Thoracic aorta (tissue), 2 donors: Measurements from ENCODE around the gene NDUFA13. TPM values are rescaled to one million over a fixed set of nuclear protein-coding genes. Genes with fewer than 3 reads are reported as not detected.

ENCODE experiments used
- ATAC-seq: fragments of 150-250 bp; one replicate; pipeline ENCODE4 v1.8.0; 2017; ENCODE audit warnings: low read depth; ENCODE audit not compliant: insufficient number of reproducible peaks, low FRiP score
- DNase-seq: peaks from one replicate; pipeline ENCODE4 v3.0.0-alpha.2; 2020; ENCODE audit warnings: low spot score
- H3K27ac ChIP-seq, 2 donors: fragments of 200-600 bp; sonication (generic); 1 replicate in 1 of 2; 2 replicates in 1 of 2; pipeline ENCODE4 v1.5.1; 2016; ENCODE audit warnings: mild to moderate bottlenecking in 2 of 2, moderate library complexity in 2 of 2
- H3K27me3 ChIP-seq: fragments of 200-600 bp; sonication (generic); replicated peaks from 2 replicates; pipeline ENCODE4 v1.6.0; 2016; ENCODE audit warnings: mild to moderate bottlenecking; ENCODE audit not compliant: insufficient read depth
- H3K36me3 ChIP-seq: fragments of 200-600 bp; sonication (generic); one replicate; pipeline ENCODE4 v1.5.1; 2016
- H3K4me1 ChIP-seq, 2 donors: fragments of 200-600 bp; sonication (generic); 1 replicate in 1 of 2; 2 replicates in 1 of 2; pipeline versions ENCODE4 v1.5.1 to v1.6.0; 2016; ENCODE audit warnings: low read depth in 2 of 2, mild to moderate bottlenecking in 1 of 2; ENCODE audit not compliant: control insufficient read depth in 1 of 2
- H3K4me3 ChIP-seq: fragments of 200-600 bp; sonication (generic); 2 replicates; pipeline ENCODE4 v1.5.1; 2016; ENCODE audit warnings: mild to moderate bottlenecking
- H3K9me3 ChIP-seq: fragments of 200-600 bp; sonication (generic); 2 replicates; pipeline ENCODE4 v1.5.1; 2016
- total RNA-seq, 2 donors: library from RNA; depleted of rRNA; stranded (reverse); fragments of >200 nt; gene quantifications; one replicate each; pipeline versions ENCODE4 v1.1.0 to v1.2.3, GENCODE V29; 2016
- TF ChIP-seq, protein P1 (sequence below): fragments of 200-600 bp; sonication (generic); IDR thresholded peaks from one replicate; pipeline ENCODE4 v1.5.1; 2019; ENCODE audit warnings: antibody characterized with exemption

NDUFA13 gene
- total RNA-seq, 2 donors from 2014 or later, result 15.5 to 60.8 TPM

DNA sequence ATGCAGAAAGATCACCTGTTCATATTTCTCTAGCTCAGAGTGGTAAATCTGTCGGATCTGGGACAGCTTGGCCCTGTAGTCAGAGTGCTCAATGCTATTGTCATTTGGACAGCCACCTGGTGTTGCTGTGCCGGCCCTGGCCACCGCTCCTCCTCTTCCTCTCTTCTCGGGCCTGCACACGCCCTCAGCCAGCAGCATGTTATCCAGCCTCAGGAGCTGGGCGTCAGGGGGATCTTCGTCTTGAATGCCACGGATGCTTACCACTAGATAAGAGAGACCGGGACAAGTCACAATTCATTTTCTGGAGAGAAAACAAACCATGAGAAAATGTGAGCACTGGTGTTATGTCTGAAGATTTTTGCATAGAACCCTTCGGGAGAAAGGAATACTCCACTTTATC is 54.5 kb downstream of the NDUFA13 start:
- Histone ChIP-seq H3K4me1 (no peaks in the 10 kb centered on the region), H3K4me3 (no peak overlapping the region), H3K27me3 (no peaks in the 10 kb centered on the region), H3K27ac (no peak overlapping the region), H3K36me3 (no peaks in the 10 kb centered on the region), H3K9me3 (no peaks in the 10 kb centered on the region)
- DNase-seq (no peak), ATAC-seq (no peak)
- TF ChIP-seq, protein P1, sequence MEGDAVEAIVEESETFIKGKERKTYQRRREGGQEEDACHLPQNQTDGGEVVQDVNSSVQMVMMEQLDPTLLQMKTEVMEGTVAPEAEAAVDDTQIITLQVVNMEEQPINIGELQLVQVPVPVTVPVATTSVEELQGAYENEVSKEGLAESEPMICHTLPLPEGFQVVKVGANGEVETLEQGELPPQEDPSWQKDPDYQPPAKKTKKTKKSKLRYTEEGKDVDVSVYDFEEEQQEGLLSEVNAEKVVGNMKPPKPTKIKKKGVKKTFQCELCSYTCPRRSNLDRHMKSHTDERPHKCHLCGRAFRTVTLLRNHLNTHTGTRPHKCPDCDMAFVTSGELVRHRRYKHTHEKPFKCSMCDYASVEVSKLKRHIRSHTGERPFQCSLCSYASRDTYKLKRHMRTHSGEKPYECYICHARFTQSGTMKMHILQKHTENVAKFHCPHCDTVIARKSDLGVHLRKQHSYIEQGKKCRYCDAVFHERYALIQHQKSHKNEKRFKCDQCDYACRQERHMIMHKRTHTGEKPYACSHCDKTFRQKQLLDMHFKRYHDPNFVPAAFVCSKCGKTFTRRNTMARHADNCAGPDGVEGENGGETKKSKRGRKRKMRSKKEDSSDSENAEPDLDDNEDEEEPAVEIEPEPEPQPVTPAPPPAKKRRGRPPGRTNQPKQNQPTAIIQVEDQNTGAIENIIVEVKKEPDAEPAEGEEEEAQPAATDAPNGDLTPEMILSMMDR, result no peak

DNA sequence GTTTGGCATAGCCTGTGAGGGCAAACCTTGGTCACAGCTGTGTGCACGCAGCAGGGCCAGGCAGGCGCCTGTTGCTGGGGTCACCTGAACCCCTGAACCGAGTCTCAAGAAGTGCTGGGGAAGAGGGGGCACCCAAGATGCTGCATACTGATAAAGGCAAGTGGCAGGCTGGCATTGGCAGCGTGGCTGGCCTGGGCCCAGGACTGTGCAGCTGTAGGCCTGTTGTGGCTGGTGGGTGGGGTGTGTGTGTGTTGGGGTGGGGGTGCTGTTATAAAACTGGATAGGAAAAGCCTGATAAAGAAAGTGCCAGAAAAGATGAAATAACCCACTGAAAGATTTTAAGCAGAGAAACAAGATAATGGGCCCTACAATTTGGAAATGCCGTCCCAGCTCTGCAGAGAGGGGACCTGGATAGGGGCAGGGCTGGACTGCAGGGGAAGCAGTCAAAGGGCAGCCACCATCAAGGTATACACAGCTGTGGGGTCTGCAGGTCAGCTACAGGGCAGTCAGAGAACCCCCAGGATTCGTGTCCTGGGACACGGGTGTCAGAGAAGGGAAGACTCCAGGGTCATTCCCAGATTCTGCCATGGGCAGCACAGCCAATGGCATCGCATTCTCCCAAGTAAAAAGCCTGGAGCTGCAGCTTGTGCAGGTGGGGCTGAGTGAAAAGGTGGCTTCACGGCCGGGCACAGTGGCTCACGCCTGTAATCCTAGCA is 55.2 kb downstream of the NDUFA13 start:
- H3K27me3 ChIP-seq, result no peaks in the 10 kb centered on the region
- ATAC-seq (no peak), DNase-seq (no peak)
- no peaks in the 10 kb centered on the region for H3K9me3 ChIP-seq
- no peaks in the 10 kb centered on the region for H3K4me1 ChIP-seq
- H3K27ac ChIP-seq, result no peak overlapping the region
- TF ChIP-seq, protein P1, result no peak
- H3K36me3 ChIP-seq, result no peaks in the 10 kb centered on the region
- no peak overlapping the region for H3K4me3 ChIP-seq

DNA sequence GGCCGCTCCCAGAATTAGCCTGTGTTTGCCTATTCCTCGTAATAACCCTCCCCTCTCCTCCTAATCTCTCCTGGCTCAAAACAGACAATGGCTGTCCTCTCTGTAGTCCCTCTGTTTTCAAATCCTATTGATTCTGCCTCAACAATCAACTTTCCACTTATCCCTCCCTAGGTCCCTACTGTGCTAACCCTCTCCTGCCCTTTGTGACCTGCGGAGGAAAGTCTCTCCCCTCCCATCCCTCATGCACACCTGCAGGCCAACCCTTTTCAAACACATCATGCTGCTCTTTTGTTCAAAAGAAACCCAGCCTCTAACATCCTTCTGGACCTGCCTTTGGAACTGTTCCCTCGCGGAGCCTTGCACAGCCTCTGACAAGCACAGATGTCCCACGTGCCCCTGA is 59.4 kb downstream of the NDUFA13 start:
- no peaks in the 10 kb centered on the region for H3K27me3 ChIP-seq
- H3K9me3 ChIP-seq, result no peaks in the 10 kb centered on the region
- TF ChIP-seq, protein P1, result no peak
- DNase-seq (no peak), ATAC-seq (no peak)
- H3K4me1 ChIP-seq, result no peaks in the 10 kb centered on the region
- no peaks in the 10 kb centered on the region for H3K36me3 ChIP-seq
- no peak overlapping the region for H3K4me3 ChIP-seq
- H3K27ac ChIP-seq, result no peak overlapping the region

Other genes with a start within 250 kb of the NDUFA13 start
- gene TM6SF2, start 242.9 kb upstream of the NDUFA13 start, total RNA-seq, result 1 to 10 TPM in 1 of 2 donors, under 1 TPM in 1; 0.49 to 4.1 TPM
- 10 to 100 TPM; 25.0 to 43.0 TPM for gene SUGP1, start 195.7 kb upstream of the NDUFA13 start, total RNA-seq
- gene MAU2, start 195.4 kb upstream of the NDUFA13 start, total RNA-seq, result 100 to 1,000 TPM in 1 of 2 donors, 10 to 100 TPM in 1; 93.9 to 119 TPM
- gene GATAD2A, start 110.5 kb upstream of the NDUFA13 start, total RNA-seq, result 10 to 100 TPM; 55.9 to 79.1 TPM
- 1 to 10 TPM; 1.5 to 3.6 TPM for gene TSSK6, start 677 bp upstream of the NDUFA13 start, total RNA-seq
- 1 to 10 TPM; 2.0 to 7.9 TPM for gene YJEFN3, start 12.7 kb downstream of the NDUFA13 start, total RNA-seq
- 1 to 10 TPM in 1 of 2 donors, under 1 TPM in 1; 0.81 to 1.5 TPM for gene CILP2, start 22.0 kb downstream of the NDUFA13 start, total RNA-seq
- not detected for gene PBX4, start 102.5 kb downstream of the NDUFA13 start, total RNA-seq
- 10 to 100 TPM in 1 of 2 donors, 1 to 10 TPM in 1; 4.2 to 11.6 TPM for gene LPAR2, start 112.0 kb downstream of the NDUFA13 start, total RNA-seq
- 10 to 100 TPM; 12.5 to 13.1 TPM for gene GMIP, start 127.4 kb downstream of the NDUFA13 start, total RNA-seq
- gene ATP13A1, start 147.5 kb downstream of the NDUFA13 start, total RNA-seq, result 100 to 1,000 TPM in 1 of 2 donors, 10 to 100 TPM in 1; 95.0 to 150 TPM
- gene ZNF101, start 152.6 kb downstream of the NDUFA13 start, total RNA-seq, result 1 to 10 TPM; 2.2 to 8.3 TPM
- gene ZNF14, start 216.9 kb downstream of the NDUFA13 start, total RNA-seq, result 10 to 100 TPM in 1 of 2 donors, 1 to 10 TPM in 1; 6.9 to 11.6 TPM